Ectodermal cell (in vitro differentiated cells): ENCODE data around the gene ETV1.
"Not testable (repeated sequence)": the region's sequence is repeated elsewhere in the genome, so short reads cannot be mapped to it uniquely, and the experiment has no call there.

Experiments used
- H3K27ac ChIP-seq: 2 replicates; pipeline ENCODE4 v1.7.0; 2013; ENCODE audit warnings: mild to moderate bottlenecking, low read depth, low read length; ENCODE audit not compliant: insufficient read depth, poor library complexity, severe bottlenecking
- H3K27me3 ChIP-seq: 2 replicates; pipeline ENCODE4 v1.7.0; 2013; ENCODE audit warnings: mild to moderate bottlenecking, low read length; ENCODE audit not compliant: insufficient read depth, control insufficient read depth, poor library complexity, severe bottlenecking
- H3K36me3 ChIP-seq: one replicate; pipeline ENCODE4 v1.7.0; 2013; ENCODE audit warnings: low read length; ENCODE audit not compliant: control insufficient read depth, insufficient read depth
- H3K4me1 ChIP-seq: one replicate; pipeline ENCODE4 v1.7.0; 2013; ENCODE audit warnings: low read length; ENCODE audit not compliant: control insufficient read depth, insufficient read depth
- H3K4me3 ChIP-seq: 2 replicates; pipeline ENCODE4 v1.7.0; 2013; ENCODE audit warnings: low read depth, low read length, control low read depth; ENCODE audit not compliant: insufficient read depth
- H3K9me3 ChIP-seq: 2 replicates; pipeline ENCODE4 v1.7.0; 2013; ENCODE audit warnings: mild to moderate bottlenecking, low read length, moderate library complexity; ENCODE audit not compliant: control insufficient read depth
- WGBS, 2 experiments: methylation state at CpG; one replicate each; pipeline ENCODE4 v1.1.7; 2013; ENCODE audit warnings: missing lambda C conversion rate in 2 of 2; 5-methylcytosine and 5-hydroxymethylcytosine counted together

ETV1 gene

DNA sequence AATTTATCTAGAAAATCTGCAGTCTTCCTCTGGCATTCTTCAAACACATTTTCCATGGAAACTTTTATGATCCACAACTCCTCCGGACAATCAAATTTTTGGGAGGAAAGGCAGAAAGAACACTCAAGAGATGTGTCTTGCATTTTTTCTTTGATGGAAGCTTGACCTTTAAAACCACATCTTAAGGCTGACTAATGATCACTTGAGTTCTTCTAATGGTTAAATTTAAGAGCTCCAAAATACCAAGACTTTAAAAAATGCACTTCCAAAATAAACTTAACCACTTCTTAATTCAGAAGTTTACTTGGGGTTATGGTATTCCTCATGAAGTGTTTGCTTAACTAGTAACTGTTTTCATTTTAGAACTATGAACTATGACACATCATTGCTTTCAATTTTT, 43.3 kb downstream of the ETV1 start:
- no peak overlapping the region for H3K4me3 ChIP-seq
- no peaks in the 10 kb centered on the region for H3K9me3 ChIP-seq
- no peaks in the 10 kb centered on the region for H3K27me3 ChIP-seq
- 94 to 100% methylated on average over 1 of the region's 1 CpG for WGBS, 2 experiments
- H3K27ac ChIP-seq: no peak overlapping the region
- no peaks in the 10 kb centered on the region for H3K4me1 ChIP-seq
- no peaks in the 10 kb centered on the region for H3K36me3 ChIP-seq

DNA sequence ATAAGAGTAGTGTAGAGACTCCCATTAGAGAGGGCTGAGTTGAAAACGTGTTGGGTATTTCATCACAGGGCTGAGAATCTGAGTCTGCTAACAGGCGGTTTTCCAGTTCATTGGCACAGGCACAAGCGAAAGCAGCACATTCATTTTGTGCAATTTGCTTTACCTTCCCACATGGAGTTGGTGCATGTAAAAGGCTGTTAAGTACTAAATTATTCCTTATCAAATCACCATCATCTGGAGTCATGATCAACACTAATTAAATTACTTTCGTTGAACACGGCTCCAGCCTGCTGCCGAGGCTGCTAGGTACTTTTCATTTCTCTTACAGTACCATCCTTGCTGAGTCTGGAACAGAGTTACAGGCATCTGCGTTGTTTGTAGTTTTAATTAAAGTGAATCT, 43.8 kb downstream of the ETV1 start:
- Histone ChIP-seq H3K4me1 (no peaks in the 10 kb centered on the region), H3K27ac (no peak overlapping the region), H3K36me3 (no peaks in the 10 kb centered on the region), H3K27me3 (no peaks in the 10 kb centered on the region), H3K4me3 (no peak overlapping the region), H3K9me3 (no peaks in the 10 kb centered on the region)
- 88 to 91% methylated on average over 6 to 7 of the region's 7 CpGs for WGBS, 2 experiments

DNA sequence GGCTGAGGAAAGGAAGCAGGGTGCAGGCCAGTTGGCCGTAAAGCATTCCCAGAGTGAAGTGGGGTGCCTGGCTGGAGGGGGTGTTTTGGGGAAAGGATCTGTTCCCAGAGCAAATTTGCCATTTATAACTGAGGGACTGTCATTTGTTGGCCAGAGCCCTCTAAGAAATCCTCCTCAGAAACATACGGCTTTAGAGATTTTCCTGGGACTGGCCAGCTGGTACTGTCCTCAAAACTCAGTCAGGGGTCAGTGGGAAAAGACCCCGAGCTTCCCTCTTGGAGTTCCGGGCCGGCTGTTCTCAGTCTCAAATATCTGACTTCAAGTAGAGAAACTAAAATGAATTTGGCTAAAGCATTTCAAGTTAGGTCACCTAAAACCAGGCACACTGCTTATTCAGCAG, 55.9 kb downstream of the ETV1 start:
- no peak overlapping the region for H3K4me3 ChIP-seq
- no peak overlapping the region for H3K27ac ChIP-seq
- no peaks in the 10 kb centered on the region for H3K4me1 ChIP-seq
- H3K36me3 ChIP-seq: no peaks in the 10 kb centered on the region
- H3K9me3 ChIP-seq: no peaks in the 10 kb centered on the region
- H3K27me3 ChIP-seq: no peaks in the 10 kb centered on the region
- 92% methylated on average over 5 of the region's 5 CpGs for WGBS, 2 experiments

DNA sequence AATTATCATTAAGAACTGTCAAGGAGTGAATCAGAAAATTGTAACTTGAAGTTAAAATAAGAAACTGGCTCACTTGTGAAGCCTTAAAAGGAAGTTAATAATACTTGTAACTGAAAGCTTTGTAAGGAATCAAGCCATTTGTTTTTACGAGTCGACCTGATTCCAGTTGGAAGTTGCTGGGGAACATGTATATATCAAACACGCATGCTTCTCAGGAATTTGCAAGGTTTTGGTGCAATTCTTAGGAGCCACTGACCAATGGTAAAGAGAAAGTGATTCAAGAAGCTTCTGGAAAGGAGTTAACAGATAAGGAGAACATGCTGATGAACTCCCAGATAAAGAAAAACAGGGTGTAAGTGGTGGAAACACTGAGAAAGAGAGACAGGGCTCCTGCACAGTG, 56.4 kb downstream of the ETV1 start:
- Histone ChIP-seq H3K27ac (no peak overlapping the region), H3K4me3 (no peak overlapping the region), H3K36me3 (no peaks in the 10 kb centered on the region), H3K27me3 (no peaks in the 10 kb centered on the region), H3K9me3 (no peaks in the 10 kb centered on the region), H3K4me1 (no peaks in the 10 kb centered on the region)
- 96% methylated on average over 3 of the region's 3 CpGs for WGBS, 2 experiments

DNA sequence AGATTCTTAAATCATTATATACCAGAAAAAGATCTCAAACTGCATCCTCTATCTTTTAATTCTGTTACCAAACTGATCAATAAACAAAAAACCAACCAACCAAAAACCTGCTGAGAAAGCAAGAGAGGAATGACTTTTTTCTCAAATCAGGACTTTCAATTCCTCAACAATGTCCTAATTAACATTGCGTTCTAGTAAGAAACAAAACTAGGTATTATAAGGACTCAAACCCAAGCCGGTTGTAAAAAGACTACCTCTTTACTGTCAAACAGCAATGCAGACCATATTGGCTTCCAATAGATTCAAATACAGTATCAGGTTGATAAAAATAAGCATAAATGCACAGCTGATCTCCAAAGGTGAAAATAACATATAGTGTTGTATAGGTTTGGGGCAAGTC, 57.3 kb downstream of the ETV1 start:
- Histone ChIP-seq H3K4me1 (no peaks in the 10 kb centered on the region), H3K27me3 (no peaks in the 10 kb centered on the region), H3K27ac (no peak overlapping the region), H3K9me3 (no peaks in the 10 kb centered on the region), H3K4me3 (no peak overlapping the region), H3K36me3 (no peaks in the 10 kb centered on the region)
- 90 to 93% methylated on average over 2 of the region's 2 CpGs for WGBS, 2 experiments

DNA sequence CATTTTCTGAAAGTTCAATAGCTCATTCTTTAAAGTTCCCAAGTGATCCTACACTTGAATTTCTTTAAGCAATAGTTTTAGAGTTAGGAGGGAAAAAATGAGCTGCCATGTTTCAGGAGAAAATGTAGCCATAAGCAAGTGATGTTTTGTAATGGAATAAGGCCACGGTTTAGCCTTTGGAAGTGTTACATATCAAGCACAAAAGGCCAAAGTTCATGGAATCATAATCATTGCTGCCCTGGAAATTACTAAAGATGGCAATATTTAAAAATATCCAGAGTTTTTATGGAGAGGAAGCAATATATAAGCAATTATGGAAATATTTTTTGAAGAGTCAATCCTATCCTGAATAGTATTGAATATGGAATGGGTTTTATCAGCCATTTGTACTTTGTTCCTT, 68.4 kb downstream of the ETV1 start:
- Histone ChIP-seq H3K36me3 (no peaks in the 10 kb centered on the region), H3K4me3 (no peak overlapping the region), H3K27me3 (no peaks in the 10 kb centered on the region), H3K4me1 (peaks cover 10% of the 10 kb centered on the region), H3K27ac (no peak overlapping the region), H3K9me3 (no peaks in the 10 kb centered on the region)
- 97 to 100% methylated on average over 1 of the region's 1 CpG for WGBS, 2 experiments

DNA sequence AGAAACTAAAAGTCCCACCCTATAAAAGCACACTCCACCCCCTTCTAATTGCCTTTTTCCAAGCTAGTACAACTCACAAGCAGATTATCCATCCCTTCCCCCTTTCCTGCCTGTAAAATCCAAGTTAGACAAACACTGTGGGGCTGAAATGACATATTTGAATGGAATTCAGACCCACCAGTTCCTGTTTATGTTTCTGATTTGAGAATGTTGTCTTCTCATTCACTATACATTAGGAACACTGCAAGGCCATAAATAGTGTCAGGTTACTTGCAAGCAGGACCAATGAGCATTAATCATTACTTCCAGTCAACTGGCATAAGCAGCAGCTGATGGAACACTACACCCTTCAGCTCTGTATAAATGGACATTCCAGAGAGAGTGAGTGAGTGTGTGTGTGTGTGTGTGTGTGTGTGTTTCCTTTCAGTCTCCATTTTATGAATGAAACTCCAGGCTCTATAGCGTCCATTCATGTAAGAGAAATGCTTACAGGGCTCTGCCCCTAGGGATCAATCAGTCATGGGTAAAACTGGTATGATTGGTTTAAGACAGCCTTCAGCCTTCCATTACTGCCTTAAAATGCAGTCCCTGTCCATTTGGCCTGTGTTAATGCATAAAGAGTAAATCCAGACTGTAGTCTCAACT, 69.3 kb downstream of the ETV1 start:
- Histone ChIP-seq H3K27ac (peak overlapping the region; percentile 61), H3K9me3 (no peaks in the 10 kb centered on the region), H3K36me3 (no peaks in the 10 kb centered on the region), H3K27me3 (no peaks in the 10 kb centered on the region), H3K4me1 (peaks cover 10% of the 10 kb centered on the region), H3K4me3 (no peak overlapping the region)
- WGBS, 2 experiments: 75 to 87% methylated on average over 1 of the region's 1 CpG

DNA sequence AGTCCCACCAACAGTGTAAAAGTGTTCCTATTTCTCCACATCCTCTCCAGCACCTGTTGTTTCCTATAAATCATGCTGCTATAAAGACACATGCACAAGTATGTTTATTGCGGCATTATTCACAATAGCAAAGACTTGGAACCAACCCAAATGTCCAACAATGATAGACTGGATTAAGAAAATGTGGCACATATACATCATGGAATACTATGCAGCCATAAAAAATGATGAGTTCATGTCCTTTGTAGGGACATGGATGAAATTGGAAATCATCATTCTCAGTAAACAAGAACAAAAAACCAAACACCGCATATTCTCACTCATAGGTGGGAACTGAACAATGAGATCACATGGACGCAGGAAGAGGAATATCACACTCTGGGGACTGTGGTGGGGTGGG, 71.1 kb downstream of the ETV1 start:
- H3K27ac ChIP-seq, H3K27me3 ChIP-seq, H3K36me3 ChIP-seq, H3K4me3 ChIP-seq, H3K9me3 ChIP-seq: not testable (repeated sequence)
- WGBS, 2 experiments: no CpG with 5 or more reads among the region's 3 CpGs
- H3K4me1 ChIP-seq: peaks cover 10% of the 10 kb centered on the region

DNA sequence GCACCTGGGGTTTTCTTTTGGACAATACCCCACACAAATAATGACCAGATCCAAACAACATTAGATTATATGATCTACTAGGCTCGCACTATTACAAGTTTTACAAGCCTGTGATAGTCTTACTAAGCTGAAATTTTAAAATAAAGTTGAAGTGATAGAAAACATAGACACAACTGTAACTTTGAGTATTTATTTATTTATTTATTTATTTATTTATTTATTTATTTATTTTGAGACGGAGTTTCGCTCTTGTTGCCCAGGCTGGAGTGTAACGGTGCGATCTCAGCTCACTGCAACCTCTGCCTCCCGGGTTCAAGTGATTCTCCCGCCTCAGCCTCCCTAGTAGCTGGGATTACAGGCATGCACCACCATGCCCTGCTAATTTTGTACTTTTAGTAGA, 72.4 kb downstream of the ETV1 start:
- H3K4me3 ChIP-seq, H3K27me3 ChIP-seq, H3K9me3 ChIP-seq, H3K27ac ChIP-seq, H3K36me3 ChIP-seq: not testable (repeated sequence)
- peaks cover 10% of the 10 kb centered on the region for H3K4me1 ChIP-seq
- WGBS, 2 experiments: 97 to 98% methylated on average over 6 of the region's 7 CpGs

DNA sequence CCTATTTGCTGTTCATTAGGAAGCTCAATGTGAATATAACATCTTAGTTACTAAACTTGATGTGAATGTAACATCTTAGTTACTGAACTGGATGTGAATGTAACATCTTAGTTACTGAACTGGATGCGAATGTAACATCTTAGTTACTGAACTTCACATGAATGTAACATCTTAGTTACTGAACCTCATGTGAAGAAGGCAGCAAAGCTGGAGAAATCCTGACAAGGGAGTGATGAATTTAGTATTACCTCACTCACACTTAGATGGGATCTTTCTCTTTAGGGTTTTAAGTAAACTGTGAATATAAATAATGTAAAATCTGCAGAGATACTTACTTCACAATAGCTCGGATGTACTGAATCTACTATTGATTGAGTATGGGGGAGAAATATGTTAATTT, 73.6 kb downstream of the ETV1 start:
- Histone ChIP-seq H3K9me3 (no peaks in the 10 kb centered on the region), H3K36me3 (no peaks in the 10 kb centered on the region), H3K4me1 (peaks cover 10% of the 10 kb centered on the region), H3K27me3 (no peaks in the 10 kb centered on the region), H3K4me3 (no peak overlapping the region), H3K27ac (no peak overlapping the region)
- WGBS, 2 experiments: 92 to 94% methylated on average over 2 of the region's 2 CpGs

DNA sequence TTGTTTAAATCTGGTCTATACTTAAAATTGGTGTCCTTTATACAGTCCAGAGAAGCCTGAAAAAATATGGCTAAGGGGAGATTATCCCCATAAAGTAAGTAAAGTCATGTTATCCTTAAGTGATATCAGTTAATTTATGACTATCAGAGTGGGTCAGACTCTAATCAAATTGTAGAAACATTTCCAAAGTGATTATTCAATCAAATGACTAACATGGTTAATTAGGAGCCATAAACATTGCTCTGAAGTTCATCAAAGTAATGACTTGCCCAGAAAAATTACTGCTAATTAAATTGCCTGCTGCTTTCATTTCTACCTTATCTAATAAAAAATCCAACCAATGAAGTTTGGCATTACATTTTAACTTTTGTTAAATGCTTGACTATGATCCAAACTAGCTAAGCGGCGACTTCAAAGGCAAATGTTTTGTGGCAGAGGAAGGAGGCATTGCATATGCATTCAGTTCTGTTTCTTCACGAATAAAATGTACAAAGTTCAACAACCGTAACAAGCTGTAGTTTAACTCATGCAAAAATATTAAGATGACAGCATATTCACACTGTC, 76.7 kb downstream of the ETV1 start:
- no peaks in the 10 kb centered on the region for H3K9me3 ChIP-seq
- no peaks in the 10 kb centered on the region for H3K36me3 ChIP-seq
- no peaks in the 10 kb centered on the region for H3K27me3 ChIP-seq
- no peak overlapping the region for H3K27ac ChIP-seq
- 93 to 96% methylated on average over 4 of the region's 4 CpGs for WGBS, 2 experiments
- H3K4me3 ChIP-seq: no peak overlapping the region
- H3K4me1 ChIP-seq: peaks cover 4% of the 10 kb centered on the region
